HG03575 (cell line): Measurements from ENCODE around the gene CD83.

ENCODE experiments used
- ATAC-seq: cut with Tn5 transposase; IDR thresholded peaks from one replicate; pipeline ENCODE4 v1.9.1; 2021; ENCODE audit not compliant: unreplicated experiment, insufficient number of reproducible peaks, low FRiP score; ENCODE audit errors: extremely low read depth

Gene CD83

DNA sequence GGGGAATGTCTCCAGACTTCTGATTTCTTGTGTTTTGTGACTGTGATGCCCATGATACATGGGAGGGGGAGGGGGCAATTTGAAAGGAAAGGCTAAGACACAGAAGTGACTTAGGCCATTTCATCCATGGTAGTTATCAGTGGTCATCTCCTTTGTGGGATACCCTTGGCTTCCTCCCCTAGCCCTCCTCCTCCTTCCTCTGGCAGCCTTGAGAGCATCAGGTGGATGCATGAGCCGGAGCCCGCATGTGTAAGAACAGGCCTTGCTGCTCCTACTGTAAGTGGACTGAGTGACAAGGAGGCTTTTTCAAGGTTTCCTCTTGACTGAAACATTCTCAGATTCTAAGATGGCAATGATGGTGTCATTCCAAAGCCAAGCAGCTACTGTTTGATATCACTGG, 874 bp downstream of the CD83 start:
- ATAC-seq, result no peak

DNA sequence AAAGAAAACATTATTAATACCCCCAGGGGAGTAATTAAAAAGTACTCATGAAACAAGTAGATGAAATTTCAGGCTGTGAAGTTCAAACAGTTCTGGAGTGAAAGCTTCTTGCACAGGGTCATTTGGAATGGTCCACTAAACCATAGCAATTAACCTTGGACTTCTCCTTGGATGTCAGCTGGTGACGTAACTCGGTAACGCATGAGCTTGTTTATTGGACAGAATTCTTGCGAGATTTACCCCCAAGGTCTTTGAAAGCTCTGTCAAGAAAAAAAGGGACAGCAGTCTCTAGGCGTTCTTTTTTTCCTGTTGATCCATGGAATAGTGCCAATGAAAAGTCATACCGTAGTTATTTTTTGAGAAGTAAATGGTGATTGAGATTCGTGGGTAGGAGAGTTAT, 2.2 kb downstream of the CD83 start:
- no peak for ATAC-seq

DNA sequence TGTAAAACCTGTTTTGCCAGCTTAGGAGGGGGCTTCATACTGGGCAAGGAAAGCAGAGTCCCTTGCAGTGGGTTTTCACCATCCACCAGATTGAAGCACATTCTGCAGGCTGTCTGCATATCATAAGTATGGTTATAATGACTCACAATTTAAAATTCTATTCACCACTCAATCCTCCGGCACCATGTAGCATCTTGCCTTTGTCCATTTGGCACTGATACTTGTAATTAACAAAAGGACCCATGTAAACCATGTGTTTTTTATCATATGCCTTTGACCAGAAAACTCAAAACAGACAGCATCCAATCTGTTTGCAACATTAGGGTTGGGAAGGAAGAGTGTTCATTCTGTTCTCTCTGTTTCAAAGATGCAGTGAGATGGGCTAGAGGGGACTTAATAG, 3.0 kb downstream of the CD83 start:
- ATAC-seq, result no peak

DNA sequence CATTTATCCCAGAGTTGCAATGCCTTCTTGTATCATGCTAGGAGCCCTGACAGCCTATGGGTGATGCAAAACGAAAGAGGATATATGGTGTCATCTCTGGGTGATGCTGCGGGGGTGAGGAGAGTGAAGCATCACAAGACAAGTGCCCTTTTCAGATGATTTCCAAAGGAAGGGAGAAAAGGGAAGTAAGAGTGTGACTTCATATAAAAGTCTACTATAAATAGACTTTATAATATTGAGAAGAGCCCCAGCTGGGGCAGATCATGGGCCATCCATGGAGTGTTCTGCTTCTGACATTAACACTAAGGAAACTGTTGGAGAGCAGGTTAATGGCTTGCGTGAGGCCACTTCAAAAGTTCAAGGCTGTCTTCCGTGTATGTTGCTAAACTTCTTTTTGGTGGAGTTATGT, 4.4 kb downstream of the CD83 start:
- ATAC-seq, result peak; percentile 62

DNA sequence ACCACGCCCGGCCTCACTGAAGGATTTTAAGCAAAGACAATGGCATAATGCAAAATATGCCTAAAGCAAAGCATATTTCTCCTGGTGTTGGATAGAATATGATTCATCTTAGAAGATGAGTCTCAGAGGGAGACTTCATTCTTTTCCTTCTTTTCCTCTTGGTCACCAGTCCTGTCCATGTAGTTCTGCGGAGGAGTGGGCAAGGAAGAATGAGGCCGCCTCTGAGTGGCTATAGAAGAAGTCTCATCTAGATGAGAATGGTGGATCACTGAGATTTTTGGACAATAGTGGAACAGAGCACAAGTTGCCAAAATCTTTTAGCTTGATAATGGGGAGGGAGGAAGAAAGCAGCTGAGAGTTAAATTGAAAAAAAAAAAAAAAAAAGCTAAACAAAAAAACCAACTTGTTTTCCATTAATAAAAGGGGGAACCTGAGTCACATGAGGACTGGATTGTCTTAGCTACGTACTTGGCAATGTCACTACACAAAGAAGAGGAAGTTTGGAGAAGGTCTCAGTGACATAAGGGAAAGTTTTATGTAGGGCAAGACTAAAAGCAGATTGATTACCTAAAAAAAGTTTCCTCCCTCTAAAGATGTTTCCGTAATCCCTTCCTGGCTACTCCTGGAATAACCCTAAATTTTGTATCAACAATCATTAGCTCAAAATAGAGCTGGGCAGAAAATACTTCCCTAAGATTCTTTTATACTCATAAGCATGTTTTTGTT, 6.0 kb downstream of the CD83 start:
- no peak for ATAC-seq

DNA sequence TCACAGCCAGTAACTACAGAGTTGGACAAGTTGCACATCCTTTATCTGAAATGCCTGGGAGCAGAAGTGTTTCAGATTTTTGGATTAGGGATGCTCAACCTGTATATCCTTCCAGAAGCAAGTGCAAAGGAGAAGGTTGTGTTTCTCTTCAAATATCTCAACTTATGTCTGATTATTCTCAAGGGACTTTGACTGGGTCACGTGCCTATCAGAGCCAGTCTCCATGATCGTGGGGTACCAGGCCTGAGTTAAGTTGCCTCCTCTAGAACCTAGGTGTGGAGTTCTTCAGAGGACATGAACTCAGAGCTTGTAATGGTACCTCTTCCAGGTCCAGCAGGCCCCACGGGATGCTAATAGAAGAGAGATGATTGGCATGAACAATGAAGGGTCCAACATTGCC, 7.8 kb downstream of the CD83 start:
- ATAC-seq, result no peak

DNA sequence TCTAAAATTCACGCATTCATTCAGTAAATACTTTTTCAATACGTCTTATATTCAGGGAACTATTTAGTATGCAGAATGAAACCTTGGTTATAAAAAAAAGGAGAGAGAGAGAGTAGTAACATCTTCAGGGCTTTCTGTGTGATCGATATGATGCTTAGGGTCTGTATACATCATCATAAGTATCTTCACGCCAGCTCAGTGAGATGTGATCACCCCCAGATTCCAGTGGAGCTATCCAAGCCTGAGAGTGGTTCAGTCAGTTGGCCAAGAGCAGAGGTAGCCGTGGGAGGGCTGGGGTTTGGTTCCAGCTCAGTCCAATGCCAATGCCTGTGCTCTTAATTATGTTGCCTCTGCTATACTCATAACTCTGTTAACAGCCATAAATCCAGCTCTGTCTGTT, 8.6 kb downstream of the CD83 start:
- no peak for ATAC-seq

DNA sequence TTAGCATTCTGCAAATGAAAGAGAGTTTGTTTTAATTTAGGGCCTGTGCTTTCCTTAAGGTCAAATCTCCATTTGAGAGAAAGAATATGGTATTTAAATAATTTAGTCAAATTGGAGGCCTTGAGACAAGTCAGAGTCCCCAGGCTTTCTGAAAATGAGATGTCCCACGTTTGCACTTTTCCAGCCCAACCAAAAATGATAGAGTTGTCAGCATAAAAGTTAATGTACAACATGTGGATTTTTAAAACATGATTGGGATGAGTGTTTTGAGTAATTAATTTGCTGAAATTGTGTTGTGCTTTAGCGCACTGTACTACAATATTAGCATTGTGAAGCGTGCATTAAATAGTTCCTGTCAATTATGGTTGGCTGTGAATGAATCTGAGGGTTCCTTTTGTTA, 10.0 kb downstream of the CD83 start:
- no peak for ATAC-seq

DNA sequence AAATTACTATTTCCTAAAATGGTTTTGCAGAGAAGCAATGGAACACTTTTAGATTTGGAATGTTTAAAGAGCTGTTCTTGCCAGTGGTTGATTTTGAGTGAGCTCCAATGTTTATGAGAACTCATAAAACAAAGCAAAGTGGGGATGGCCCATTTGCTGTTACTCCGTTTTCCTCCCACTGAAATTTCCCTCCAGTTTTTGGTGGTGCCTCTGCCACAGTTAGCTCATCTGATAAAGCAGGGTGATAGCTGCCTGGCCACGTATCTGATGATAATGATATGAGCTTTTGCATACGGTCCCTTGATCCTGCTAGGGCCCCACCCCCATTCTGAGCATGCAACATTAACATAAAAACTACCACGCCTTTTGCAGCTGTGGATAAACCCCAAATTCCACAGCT, 10.4 kb downstream of the CD83 start:
- no peak for ATAC-seq

DNA sequence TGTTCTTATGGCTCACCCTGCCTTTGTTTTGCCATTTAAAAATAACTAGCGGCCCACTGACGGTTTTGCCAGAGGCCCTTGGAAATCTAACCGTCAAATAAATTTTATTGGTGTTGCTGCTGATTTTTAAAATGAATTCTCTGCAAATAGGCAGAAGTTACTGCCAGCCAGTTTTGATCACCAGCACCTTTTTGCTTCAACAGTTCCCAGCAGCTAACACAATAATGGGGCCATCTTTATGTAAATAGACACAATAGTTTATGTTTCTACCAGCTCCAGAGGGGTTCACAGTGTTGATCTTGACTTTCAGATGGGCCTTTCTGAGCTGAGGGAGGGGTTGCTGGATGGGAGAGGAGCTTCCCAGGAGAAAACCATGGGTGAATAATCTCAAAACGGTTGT, 11.2 kb downstream of the CD83 start:
- ATAC-seq, result no peak

DNA sequence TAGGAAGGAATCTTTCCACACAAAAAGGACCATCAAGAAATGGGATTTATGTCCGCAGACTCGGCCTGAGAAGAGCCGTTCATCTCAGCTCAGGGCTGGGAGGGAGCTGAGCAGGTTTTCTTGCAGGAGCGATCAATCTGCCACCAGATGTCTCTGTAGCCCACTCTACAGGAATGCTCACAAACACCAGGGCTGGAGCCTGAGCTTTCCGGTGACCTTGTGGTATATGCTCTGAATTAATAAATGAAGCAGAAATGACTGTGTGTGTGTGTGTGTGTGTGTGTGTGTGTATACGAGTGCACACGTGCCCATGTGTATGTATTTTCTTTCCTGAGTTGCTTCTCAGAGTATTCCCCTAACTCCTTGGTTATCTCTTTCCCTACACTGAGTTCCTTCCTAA, 12.0 kb downstream of the CD83 start:
- ATAC-seq, result no peak

DNA sequence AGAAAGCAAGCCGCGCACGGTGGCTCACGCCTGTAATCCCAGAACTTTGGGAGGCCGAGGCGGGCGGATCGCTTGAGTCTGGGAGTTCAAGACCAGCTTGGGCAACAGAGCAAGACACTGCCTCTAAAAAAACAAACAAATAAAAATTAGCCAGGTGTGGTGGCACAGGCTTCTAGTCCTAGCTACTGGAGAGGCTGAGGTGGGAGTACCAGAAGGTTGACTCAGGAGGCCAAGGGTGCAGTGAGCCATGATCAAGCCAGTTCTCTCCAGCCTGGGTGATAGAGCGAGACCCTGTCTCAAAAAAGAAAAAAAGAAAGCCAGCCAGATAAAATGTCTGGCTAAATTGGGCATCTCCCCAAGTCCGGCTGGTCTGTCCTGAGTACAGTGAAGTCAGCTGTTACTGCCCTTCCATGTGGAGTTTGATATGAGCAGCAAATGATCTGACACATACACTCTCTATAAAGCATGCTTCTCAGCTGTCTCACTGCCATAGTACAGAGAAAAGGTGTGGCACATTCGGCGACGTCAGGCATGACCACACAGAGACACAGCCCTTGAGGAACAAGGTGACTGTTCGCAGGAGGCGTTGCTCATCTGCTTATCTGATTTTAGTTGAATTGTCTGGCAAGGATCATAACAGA, 13.0 kb downstream of the CD83 start:
- ATAC-seq, result no peak

DNA sequence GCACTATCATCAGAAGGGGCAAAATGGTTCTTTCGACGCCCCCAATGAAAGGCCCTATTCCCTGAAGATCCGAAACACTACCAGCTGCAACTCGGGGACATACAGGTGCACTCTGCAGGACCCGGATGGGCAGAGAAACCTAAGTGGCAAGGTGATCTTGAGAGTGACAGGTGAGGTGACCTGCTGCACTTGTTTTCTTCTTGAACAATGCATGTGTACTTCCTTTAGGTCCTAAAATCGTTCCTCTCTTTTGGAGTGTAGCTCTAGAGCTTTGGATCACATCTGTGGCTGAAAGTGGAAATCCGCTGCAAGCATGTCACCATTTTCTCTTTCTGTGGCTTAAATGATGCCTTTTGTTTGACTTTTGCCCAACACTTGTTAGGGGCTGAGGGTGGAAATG, 14.0 kb downstream of the CD83 start:
- ATAC-seq, result no peak

DNA sequence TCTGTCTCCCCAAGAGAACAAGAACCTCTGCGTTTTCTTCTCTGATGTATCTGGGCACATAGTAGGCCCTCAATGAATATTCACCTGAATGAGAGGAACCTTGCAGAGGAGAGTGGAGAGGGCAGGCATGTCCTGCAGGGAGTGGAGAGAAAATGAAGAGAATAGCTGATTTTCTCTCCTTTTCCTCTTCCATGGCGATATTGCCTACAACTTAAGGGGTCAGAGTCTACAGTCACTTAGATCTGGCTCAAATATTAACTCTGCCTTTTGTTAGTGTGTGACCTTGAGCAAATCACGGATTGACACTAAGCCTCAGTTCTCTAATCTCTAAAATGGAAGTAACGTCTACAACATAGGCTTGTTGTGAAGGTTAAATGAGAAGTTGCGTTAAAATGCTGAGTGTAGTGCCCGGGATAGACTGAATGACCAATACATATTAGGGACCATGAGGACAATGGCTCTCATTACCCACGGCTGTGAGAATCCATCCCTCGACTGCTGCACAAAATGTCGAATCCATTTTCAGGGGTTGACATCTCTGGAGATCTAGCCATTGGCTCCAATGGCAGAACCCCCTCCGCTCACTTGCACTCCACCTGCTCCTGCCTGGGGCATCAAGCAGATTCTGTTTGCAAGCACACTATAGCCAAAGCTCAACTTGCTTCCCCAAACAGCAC, 14.8 kb downstream of the CD83 start:
- no peak for ATAC-seq

DNA sequence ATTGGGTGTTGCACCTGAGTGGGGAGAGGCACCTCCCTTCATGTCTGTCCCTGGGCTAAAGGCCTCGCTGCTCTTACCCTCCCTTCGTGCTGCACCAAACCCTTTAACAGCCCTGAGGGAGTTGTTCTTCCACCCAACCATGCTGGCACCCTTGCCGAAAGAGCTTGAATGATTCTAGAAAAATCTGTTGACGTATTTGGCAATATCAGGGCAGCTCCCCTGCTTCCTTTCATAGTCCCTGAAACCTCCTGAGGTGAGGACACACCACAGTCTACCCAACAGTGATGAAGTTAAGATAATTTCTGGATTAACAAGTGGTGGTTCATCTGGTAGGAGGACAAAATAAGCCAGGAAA, 15.3 kb downstream of the CD83 start:
- ATAC-seq, result no peak

DNA sequence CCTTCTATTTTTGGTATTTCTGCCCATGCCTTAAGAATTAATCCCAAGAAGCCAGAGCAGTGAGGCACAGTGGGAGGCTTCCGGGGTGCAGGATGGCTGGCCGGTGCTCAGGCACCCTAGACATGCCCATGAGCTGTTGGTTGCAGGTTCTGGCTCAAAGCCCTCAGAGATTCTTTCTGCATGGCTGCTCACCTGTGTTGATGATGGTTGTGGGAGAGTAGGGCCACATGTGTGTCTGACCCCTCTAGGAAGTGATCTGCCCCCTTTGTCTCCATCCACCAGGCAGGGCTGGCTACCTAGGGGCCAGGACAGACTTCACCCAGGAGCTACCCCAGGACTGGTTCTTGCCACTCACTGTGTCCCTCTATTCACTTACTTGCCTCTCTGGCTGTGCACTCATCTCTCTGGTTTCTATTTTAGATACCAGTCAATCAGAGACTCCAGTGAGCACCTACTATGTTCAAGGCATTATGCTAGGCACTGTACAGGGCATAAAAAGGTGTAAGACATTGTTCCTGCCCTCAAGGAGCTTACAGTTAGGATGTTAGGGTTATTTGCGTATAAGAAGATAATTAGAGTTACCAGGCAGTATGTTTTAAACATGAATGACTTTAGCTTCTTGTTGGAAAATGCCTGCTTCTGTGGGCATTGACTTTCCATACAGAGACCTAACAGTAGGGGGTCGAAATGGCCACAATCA, 16.8 kb downstream of the CD83 start:
- no peak for ATAC-seq

DNA sequence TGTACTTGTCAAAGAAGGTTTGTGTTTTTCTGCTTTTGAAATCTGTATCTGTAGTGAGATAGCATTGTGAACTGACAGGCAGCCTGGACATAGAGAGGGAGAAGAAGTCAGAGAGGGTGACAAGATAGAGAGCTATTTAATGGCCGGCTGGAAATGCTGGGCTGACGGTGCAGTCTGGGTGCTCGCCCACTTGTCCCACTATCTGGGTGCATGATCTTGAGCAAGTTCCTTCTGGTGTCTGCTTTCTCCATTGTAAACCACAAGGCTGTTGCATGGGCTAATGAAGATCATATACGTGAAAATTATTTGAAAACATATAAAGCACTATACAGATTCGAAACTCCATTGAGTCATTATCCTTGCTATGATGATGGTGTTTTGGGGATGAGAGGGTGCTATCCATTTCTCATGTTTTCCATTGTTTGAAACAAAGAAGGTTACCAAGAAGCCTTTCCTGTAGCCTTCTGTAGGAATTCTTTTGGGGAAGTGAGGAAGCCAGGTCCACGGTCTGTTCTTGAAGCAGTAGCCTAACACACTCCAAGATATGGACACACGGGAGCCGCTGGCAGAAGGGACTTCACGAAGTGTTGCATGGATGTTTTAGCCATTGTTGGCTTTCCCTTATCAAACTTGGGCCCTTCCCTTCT, 18.4 kb downstream of the CD83 start:
- ATAC-seq, result no peak

DNA sequence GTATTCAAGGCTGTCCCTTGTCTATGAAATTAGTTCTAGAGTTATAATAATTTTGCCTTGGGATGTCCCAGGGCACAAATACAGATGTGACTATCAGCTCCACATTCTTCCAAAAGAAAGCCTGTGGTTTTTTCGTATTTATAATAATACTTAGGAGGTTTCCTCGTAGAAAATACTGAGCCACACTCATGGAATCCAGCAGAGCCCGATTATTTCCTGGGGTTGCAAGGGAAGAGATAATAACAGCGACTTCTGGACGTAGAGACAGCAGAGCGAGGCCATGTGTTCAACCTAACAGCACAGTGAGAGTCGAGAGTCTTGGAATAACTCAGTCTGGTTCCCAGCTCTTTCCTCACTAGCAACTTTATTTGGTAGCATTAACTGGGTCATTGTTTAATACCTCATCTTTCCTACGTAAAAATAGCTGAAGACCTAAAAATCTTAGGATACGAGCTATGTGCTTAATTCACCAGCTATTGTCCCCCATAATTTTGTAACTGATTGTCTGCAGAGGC, 21.2 kb downstream of the CD83 start:
- no peak for ATAC-seq

DNA sequence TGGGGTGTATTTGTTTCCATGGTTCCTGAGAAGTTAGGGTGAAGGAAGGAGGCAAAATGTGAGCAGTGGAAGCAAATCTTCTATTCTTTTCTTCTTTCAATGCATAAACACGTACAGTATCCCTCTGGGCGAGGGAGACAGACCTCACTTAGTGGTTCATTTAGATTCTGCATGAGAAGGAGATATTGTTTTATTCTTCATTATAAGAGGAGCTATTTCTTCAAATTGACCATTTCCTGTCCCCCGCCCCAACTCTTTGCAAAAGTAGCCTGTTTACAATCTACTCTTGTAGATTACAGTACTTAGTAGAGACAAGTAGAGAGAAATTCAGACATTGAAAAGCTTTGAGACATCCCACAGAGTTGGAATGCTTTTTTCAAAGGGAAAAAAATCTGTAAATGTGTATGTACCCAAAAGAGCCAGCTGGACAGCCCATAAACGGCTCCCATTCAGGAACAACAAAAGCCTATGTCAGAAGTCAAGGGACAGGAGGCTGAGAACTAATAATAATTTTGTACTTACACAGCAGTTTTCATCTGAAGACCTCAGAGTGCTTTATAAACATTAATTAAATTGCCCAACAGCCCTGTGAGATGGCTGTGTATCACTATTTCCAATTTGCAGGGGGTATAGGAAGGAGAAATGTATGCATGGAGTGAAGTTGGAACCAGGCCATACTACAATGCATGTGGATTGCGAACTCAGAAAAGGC, 23.9 kb downstream of the CD83 start:
- ATAC-seq, result no peak
